Liver (tissue), 9 donors: ENCODE data around the gene P2RY6. TPM values are rescaled to one million over a fixed set of nuclear protein-coding genes. Genes with fewer than 3 reads are reported as not detected.

Experiments
- DNase-seq: peaks from one replicate; pipeline ENCODE4 v3.0.0-alpha.2; 2017; ENCODE audit warnings: low spot score
- H3K27ac ChIP-seq, 2 donors: one replicate each; pipeline ENCODE4 v1.7.0; 2013; ENCODE audit warnings: inconsistent platforms in 2 of 2, low read length in 2 of 2, control low read depth in 1 of 2, low read depth in 1 of 2, mild to moderate bottlenecking in 1 of 2
- H3K27me3 ChIP-seq, 4 donors: one replicate each; pipeline versions ENCODE4 v1.6.1 to v1.7.0; 2013; ENCODE audit warnings: low read length in 3 of 4, inconsistent platforms in 1 of 4, mild to moderate bottlenecking in 1 of 4, moderate library complexity in 1 of 4; ENCODE audit not compliant: control insufficient read depth in 4 of 4, insufficient read depth in 4 of 4
- H3K36me3 ChIP-seq, 4 donors: one replicate each; pipeline versions ENCODE4 v1.6.1 to v1.7.0; 2013; ENCODE audit warnings: low read length in 3 of 4, mild to moderate bottlenecking in 3 of 4, low read depth in 1 of 4, moderate library complexity in 1 of 4; ENCODE audit not compliant: control insufficient read depth in 4 of 4, insufficient read depth in 3 of 4
- H3K4me1 ChIP-seq, 4 donors: one replicate each; pipeline versions ENCODE4 v1.6.1 to v1.7.0; 2013; ENCODE audit warnings: low read length in 3 of 4, mild to moderate bottlenecking in 3 of 4, moderate library complexity in 1 of 4; ENCODE audit not compliant: control insufficient read depth in 4 of 4, insufficient read depth in 4 of 4
- H3K4me3 ChIP-seq, 3 donors: one replicate each; pipeline versions ENCODE4 v1.6.1 to v1.7.0; 2013; ENCODE audit warnings: low read length in 3 of 3, control low read depth in 1 of 3, low read depth in 1 of 3, mild to moderate bottlenecking in 1 of 3
- H3K9ac ChIP-seq, 2 donors: one replicate each; pipeline ENCODE4 v1.7.0; 2013; ENCODE audit warnings: low read length in 2 of 2, mild to moderate bottlenecking in 2 of 2, moderate library complexity in 2 of 2, control low read depth in 1 of 2, low read depth in 1 of 2
- H3K9me3 ChIP-seq, 4 donors: one replicate each; pipeline versions ENCODE4 v1.6.1 to v1.7.0; 2013; ENCODE audit warnings: low read length in 3 of 4; ENCODE audit not compliant: control insufficient read depth in 4 of 4
- ATF3 ChIP-seq: IDR thresholded peaks from 2 replicates; pipeline ENCODE4 v1.6.1; 2016; ENCODE audit warnings: antibody characterized with exemption
- CTCF ChIP-seq: fragments of 150-350 bp; IDR thresholded peaks from 2 replicates; pipeline ENCODE4 v1.5.1; 2017; ENCODE audit warnings: improper control_type of control experiment, low read depth, low read length; ENCODE audit not compliant: missing input control
- FOXA1 ChIP-seq: IDR thresholded peaks from 2 replicates; pipeline ENCODE4 v1.6.1; 2016; ENCODE audit warnings: antibody characterized with exemption
- FOXA2 ChIP-seq: IDR thresholded peaks from 2 replicates; pipeline ENCODE4 v1.6.1; 2016; ENCODE audit warnings: antibody characterized with exemption
- HNF4A ChIP-seq, 2 donors: conservative IDR thresholded peaks; 2 replicates each; pipeline ENCODE4 v1.6.1; 2016; ENCODE audit warnings: antibody characterized with exemption in 2 of 2, mild to moderate bottlenecking in 2 of 2
- HNF4G ChIP-seq: IDR thresholded peaks from 2 replicates; pipeline ENCODE4 v1.6.1; 2016; ENCODE audit warnings: antibody characterized with exemption
- NR2F2 ChIP-seq: IDR thresholded peaks from 2 replicates; pipeline ENCODE4 v1.6.1; 2016; ENCODE audit warnings: antibody characterized with exemption
- RAD21 ChIP-seq, 2 donors: IDR thresholded peaks; 2 replicates each; pipeline ENCODE4 v1.6.1; 2016; ENCODE audit warnings: antibody characterized with exemption in 2 of 2, mild to moderate bottlenecking in 2 of 2
- TAF1 ChIP-seq: conservative IDR thresholded peaks from 2 replicates; pipeline ENCODE4 v1.6.1; 2016; ENCODE audit warnings: antibody characterized with exemption, mild to moderate bottlenecking
- WGBS: extraction: QIAGEN DNeasy Blood & Tissue Kit; methylation state at CpG from one replicate; pipeline ENCODE4 v1.1.7; 2013; 5-methylcytosine and 5-hydroxymethylcytosine counted together
- polyA plus RNA-seq, 2 donors: library from polyadenylated mRNA; stranded (reverse) in 1 of 2; unstranded in 1 of 2; fragments of 200-250 nt in 1 of 2; fragments of >200 nt in 1 of 2; fragmentation: Nextera tagmentation in 1 of 2; extraction: Ambion mirVana in 1 of 2; gene quantifications; one replicate each; pipeline versions ENCODE4 v1.2.1 to v1.2.3, GENCODE V29; 2013 to 2015
- total RNA-seq, 2 donors: library from RNA; depleted of rRNA; stranded (reverse); fragments of >200 nt; gene quantifications; one replicate each; pipeline ENCODE4 v1.2.3, GENCODE V29; 2014
- donor health status: healthy.
- donor health status: healthy.
- donor health status: healthy.
- donor health status: healthy.
- donor health status: healthy.

The P2RY6 gene
- total and polyA plus RNA-seq, 4 donors: 0.21 to 1.3 (median 0.78) TPM

GRCh38 chr11:73294604-73295003 is 22.5 kb downstream of the P2RY6 start:
- DNase-seq: no peak
- TF ChIP-seq FOXA2 (no peak), HNF4G (no peak), HNF4A (conservative IDR thresholded peaks at IDR 0.05) (no peak), NR2F2 (no peak), FOXA1 (no peak), TAF1 (no peak)
- H3K9me3 ChIP-seq: no peaks in the 10 kb centered on the region

GRCh38 chr11:73295241-73295995 is 23.3 kb downstream of the P2RY6 start:
- peaks cover 0 to 2% (median 0%) of the 10 kb centered on the region in 4 donors for H3K27me3 ChIP-seq
- H3K36me3 ChIP-seq: no peaks in the 10 kb centered on the region
- no peak overlapping the region for H3K27ac ChIP-seq
- TF ChIP-seq CTCF: peak; percentile 82
- no peak for TF ChIP-seq FOXA1
- no peak for TF ChIP-seq ATF3
- TF ChIP-seq RAD21 (IDR thresholded peaks at IDR 0.05): peak; percentile 64 to 80
- no peaks in the 10 kb centered on the region for H3K9me3 ChIP-seq
- H3K9ac ChIP-seq: no peak overlapping the region
- WGBS: 42% methylated on average over 12 of the region's 12 CpGs
- H3K4me3 ChIP-seq: no peak overlapping the region
- DNase-seq: peak; percentile 79
- no peaks in the 10 kb centered on the region for H3K4me1 ChIP-seq

More at GRCh38 chr11:73294604-73295003, 22.5 kb downstream of the P2RY6 start:
- H3K27me3 ChIP-seq: peaks cover 0 to 2% (median 0%) of the 10 kb centered on the region in 4 donors
- no peaks in the 10 kb centered on the region for H3K36me3 ChIP-seq
- no peak overlapping the region for H3K27ac ChIP-seq
- peaks cover 0 to 2% (median under 1%) of the 10 kb centered on the region in 4 donors for H3K4me1 ChIP-seq
- H3K4me3 ChIP-seq: no peak overlapping the region
- H3K9ac ChIP-seq: no peak overlapping the region

GRCh38 chr11:73295996-73296318 is 23.8 kb downstream of the P2RY6 start:
- no peaks in the 10 kb centered on the region for H3K36me3 ChIP-seq
- H3K9me3 ChIP-seq: no peaks in the 10 kb centered on the region
- no peak for TF ChIP-seq FOXA1
- H3K27ac ChIP-seq: no peak overlapping the region
- no peak overlapping the region for H3K4me3 ChIP-seq
- no peaks in the 10 kb centered on the region for H3K4me1 ChIP-seq
- 89% methylated on average over 3 of the region's 3 CpGs for WGBS
- no peak overlapping the region for H3K9ac ChIP-seq
- no peak for DNase-seq
- H3K27me3 ChIP-seq: peaks cover 0 to 2% (median 0%) of the 10 kb centered on the region in 4 donors

GRCh38 chr11:73296501-73297230 is 24.5 kb downstream of the P2RY6 start:
- Histone ChIP-seq H3K9ac (no peak overlapping the region), H3K9me3 (no peaks in the 10 kb centered on the region), H3K27ac (no peak overlapping the region), H3K4me3 (no peak overlapping the region), H3K4me1 (no peaks in the 10 kb centered on the region), H3K36me3 (no peaks in the 10 kb centered on the region), H3K27me3 (peaks cover 0 to 2% (median 0%) of the 10 kb centered on the region in 4 donors)
- 95% methylated on average over 35 of the region's 35 CpGs for WGBS
- DNase-seq: no peak
- TF ChIP-seq FOXA1: no peak
- no peak for TF ChIP-seq ATF3
- TF ChIP-seq TAF1: no peak
